Fibroblast of mammary gland (primary cell): ENCODE results near the gene RARRES2.
"Not testable (repeated sequence)": the region's sequence is repeated elsewhere in the genome, so short reads cannot be mapped to it uniquely, and the experiment has no call there.

Experiments
- DNase-seq: peaks from one replicate; pipeline ENCODE4 v3.0.0-alpha.2; 2010; ENCODE audit warnings: low read depth
- H3K4me3 ChIP-seq: 2 replicates; pipeline ENCODE4 v1.5.1; 2011; ENCODE audit warnings: low read depth, mild to moderate bottlenecking, low read length, moderate library complexity; ENCODE audit not compliant: control insufficient read depth
- TF ChIP-seq, protein P1 (sequence below): conservative IDR thresholded peaks from 2 replicates; pipeline ENCODE4 v1.5.1; 2011; ENCODE audit warnings: low read depth, low read length, inconsistent platforms; ENCODE audit not compliant: control insufficient read depth, insufficient read depth

Gene RARRES2

DNA sequence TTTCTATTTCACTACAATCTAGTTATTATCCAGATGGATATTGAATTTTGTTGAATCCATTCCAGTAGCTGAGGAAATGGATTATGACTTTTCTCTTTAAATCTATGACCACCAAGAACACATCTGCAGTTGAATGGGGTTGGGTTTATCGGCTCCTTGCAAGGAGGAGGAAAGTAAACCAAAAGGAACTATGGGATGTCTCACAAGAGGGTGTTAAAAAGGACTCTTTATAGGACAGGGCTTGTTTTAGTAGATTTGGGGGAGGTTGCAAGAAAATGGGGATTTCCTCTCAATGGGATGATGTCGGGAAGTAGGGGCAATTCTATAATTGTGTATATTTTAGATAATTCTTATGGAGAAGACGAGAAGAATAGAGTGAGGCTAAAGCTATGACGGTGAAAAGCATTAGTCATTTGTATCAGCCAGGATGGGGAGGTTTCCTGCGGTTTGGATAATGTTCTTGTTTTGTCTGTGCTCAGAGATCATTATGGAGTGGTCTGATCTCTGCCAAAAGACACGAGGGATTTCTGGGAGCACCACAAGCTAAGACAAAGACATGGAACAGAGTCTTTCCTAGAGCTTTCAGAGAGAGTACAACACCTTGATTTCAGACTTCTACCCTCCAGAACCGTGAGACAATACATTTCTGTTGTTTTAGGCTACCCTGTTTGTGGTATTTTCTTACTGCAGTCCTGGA, 23.5 kb downstream of the RARRES2 start:
- no peak overlapping the region for H3K4me3 ChIP-seq
- peak; percentile 86 for DNase-seq
- TF ChIP-seq, protein P1, sequence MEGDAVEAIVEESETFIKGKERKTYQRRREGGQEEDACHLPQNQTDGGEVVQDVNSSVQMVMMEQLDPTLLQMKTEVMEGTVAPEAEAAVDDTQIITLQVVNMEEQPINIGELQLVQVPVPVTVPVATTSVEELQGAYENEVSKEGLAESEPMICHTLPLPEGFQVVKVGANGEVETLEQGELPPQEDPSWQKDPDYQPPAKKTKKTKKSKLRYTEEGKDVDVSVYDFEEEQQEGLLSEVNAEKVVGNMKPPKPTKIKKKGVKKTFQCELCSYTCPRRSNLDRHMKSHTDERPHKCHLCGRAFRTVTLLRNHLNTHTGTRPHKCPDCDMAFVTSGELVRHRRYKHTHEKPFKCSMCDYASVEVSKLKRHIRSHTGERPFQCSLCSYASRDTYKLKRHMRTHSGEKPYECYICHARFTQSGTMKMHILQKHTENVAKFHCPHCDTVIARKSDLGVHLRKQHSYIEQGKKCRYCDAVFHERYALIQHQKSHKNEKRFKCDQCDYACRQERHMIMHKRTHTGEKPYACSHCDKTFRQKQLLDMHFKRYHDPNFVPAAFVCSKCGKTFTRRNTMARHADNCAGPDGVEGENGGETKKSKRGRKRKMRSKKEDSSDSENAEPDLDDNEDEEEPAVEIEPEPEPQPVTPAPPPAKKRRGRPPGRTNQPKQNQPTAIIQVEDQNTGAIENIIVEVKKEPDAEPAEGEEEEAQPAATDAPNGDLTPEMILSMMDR: no peak

DNA sequence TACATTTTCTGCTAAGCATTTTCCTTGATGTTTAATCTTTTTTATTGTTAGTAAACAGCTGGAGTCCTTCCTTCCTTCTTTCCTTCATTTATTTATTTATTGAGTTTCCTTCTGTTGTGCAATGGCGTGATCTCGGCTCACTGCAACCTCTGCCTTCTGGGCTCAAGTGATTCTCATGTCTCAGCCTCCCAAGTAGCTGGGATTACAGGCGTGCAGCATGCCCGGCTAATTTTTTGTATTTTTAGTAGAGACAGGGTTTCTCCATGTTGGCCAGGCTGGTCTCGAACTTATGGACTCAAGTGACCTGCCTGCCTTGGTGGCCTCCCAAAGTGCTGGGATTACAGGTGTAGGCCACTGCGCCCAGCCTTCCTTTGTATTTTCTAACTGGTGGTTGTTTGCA, 24.4 kb downstream of the RARRES2 start:
- not testable (repeated sequence) for H3K4me3 ChIP-seq, DNase-seq

DNA sequence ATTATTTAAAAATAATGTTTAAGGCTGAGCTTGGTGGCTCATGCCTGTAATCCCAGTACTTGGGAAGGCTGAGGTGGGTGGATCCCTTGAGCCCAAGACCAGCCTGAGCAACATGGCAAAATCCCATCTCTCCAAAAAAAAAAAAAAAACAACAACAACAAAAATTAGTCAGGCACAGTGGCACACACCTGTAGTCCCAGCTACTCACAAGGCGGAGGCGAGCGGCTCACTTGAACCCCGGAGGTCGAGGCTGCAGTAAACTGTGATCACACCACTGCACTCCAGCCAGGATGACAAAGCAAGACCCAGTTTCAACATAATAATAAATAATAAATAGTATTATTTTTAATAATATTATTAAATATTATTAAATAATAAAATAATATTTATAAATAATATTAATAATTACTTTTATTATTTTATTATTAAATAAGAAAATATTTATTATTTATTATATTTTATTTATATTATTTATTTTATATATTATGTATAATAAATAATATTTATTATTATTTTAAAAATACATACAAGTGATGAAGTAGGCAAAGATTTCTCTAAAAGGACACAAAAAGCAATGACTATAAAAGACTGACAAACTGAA, 26.7 kb downstream of the RARRES2 start:
- TF ChIP-seq, protein P1: no peak
- DNase-seq: no peak
- H3K4me3 ChIP-seq: no peak overlapping the region

DNA sequence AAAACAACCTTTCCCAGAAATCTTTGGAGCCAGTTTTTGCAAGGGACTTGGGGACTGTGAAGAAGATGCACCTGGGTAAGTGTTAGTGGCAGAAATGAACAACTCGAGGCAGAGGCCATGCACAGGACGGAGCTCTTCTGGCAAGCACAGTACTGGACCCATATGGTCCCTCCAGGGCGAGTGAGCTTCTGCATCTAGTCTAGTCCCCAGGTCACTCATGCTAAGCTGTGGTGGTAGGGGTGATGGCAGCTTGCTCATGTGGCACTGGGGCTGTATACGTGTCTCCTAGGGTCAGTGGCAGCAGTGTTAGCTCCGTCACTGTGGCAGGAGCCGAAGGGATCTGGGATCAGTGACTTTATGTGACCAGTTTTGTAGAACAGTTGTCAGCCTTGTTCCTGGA, 27.6 kb downstream of the RARRES2 start:
- DNase-seq: no peak
- no peak overlapping the region for H3K4me3 ChIP-seq
- TF ChIP-seq, protein P1: no peak

DNA sequence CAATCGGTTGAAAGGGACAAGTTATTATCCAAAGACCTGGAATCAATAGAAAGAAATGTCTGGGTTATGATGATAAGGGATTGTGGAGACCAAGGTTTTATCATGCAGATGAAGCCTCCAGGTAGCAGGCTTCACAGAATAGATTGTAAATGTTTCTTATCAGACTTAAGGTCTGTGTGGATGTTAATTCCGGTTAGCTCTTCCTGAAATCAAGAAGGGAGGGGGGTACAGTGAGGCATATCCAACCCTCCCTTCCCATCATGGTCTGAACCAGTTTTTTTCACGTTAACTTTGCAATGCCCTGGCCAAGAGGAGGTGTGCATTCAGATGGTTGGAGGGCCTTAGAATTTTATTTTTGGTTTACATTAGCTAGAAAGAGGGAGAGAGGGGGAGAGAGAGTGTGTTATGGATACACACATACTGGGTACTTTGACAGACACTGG, 28.0 kb downstream of the RARRES2 start:
- no peak overlapping the region for H3K4me3 ChIP-seq
- DNase-seq: no peak
- TF ChIP-seq, protein P1: no peak

DNA sequence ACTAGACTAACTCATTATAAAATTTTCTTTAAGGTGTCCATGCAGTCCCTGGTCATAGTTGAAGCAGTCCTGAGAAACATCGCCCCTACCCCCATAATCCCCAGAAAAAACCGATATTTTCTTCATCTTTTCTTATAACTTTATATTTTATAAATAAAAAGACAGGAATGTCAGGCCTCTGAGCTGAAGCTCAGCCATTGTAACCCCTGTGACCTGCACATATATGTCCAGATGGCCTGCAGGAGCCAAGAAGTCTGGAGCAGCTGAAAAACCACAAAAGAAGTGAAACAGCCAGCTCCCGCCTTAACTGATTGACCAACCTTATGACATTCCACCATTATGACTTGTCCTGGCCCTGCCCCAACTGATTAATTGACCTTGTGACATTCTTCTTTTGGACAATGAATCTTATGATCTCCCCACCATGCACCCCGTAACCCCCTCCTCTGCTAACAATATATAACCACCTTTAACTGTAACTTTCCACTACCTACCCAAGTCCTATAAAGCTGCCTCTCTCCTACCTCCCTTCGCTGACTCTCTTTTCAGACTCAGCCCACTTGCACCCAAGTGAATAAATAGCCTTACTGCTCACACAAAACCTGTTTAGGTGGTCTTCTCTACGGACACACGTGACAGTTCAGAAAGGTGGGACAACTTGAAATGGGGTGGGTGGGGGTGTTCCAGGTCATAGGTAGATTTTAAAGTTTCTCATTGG, 28.6 kb downstream of the RARRES2 start:
- H3K4me3 ChIP-seq: not testable (repeated sequence)
- peak; percentile 68 for DNase-seq

DNA sequence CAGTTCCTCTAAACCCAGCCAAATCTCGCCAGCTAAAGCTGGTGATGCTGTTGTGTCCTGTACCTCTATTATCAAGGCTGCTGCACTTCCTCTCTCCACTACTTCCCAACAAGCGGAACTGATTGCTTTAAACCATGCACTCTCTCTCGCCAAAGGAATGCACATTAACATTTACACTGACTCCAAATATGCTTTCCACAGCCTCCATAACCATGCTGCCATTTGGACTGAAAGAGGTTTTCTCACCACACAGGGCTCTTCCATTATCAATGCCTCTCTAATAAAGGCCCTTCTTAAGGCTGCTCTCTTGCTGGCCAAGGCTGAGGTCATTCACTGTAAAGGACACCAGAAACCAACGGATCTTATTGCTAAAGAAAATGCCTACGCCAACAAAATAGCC, 29.7 kb downstream of the RARRES2 start:
- TF ChIP-seq, protein P1: no peak
- DNase-seq: no peak
- H3K4me3 ChIP-seq: no peak overlapping the region
